ENCODE data around the gene METTL9.

- TF ChIP-seq, protein P1, sequence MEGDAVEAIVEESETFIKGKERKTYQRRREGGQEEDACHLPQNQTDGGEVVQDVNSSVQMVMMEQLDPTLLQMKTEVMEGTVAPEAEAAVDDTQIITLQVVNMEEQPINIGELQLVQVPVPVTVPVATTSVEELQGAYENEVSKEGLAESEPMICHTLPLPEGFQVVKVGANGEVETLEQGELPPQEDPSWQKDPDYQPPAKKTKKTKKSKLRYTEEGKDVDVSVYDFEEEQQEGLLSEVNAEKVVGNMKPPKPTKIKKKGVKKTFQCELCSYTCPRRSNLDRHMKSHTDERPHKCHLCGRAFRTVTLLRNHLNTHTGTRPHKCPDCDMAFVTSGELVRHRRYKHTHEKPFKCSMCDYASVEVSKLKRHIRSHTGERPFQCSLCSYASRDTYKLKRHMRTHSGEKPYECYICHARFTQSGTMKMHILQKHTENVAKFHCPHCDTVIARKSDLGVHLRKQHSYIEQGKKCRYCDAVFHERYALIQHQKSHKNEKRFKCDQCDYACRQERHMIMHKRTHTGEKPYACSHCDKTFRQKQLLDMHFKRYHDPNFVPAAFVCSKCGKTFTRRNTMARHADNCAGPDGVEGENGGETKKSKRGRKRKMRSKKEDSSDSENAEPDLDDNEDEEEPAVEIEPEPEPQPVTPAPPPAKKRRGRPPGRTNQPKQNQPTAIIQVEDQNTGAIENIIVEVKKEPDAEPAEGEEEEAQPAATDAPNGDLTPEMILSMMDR (IDR thresholded peaks at IDR 0.05 in 2 of 3, conservative IDR thresholded peaks at IDR 0.05 in 1 of 3; ENCODE audit: borderline replicate concordance in 1 of 3, insufficient read depth in 1 of 3, low read depth in 2 of 3, low read length in 2 of 3): no peak
- TF ChIP-seq POLR2A (IDR thresholded peaks at IDR 0.05; ENCODE audit: borderline replicate concordance, extremely low read depth, insufficient read depth, insufficient read length): no peak
- no peak for TF ChIP-seq MAX (IDR thresholded peaks at IDR 0.05)
- TF ChIP-seq SIN3A (IDR thresholded peaks at IDR 0.05; ENCODE audit: low read depth): no peak
Measured at GRCh38 chr16:21611556-21612384, 12.4 kb downstream of the METTL9 start.
